Measurements from ENCODE around the gene YTHDF1.

DNA sequence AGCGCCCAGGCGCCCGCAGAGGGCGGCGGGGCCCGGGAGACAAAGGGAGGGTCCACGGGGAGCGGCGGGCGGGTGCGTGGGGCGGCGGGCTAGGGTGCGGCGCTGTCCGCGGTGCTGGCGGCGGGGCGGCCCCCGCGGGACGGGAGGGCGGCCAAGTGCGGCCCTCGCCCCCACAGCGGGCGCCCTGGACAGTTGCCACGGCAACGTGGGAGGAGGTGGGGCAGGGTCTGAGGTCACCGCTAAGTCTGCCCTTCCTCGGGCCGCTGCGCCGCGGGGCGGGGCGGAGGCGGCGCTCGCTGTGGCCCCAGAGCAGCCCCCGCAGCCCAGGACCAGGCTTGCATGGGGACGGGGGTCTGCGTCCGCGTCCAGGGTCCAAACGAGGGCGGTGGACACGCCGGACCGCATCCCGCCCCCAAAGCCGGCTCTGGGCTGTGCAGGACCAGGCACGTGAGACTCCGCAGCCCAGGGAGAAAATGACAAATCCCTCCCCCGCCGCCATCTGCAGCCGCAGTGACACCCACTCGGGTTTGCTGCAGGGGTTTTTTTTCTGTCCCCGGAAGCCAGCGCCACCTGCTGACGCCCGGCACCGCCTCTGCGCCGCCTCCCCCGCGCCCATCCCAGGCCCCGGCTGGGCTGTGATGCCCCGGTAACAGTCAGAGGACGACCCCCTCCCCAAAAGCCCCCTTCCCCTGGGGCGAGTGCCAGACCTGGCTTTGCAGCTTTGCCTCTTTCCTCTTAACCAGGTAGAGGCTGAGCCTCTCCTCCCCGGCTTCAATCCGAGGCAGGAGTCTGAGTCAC, 36.8 kb downstream of the YTHDF1 start:
- TF ChIP-seq POLR2A (IDR thresholded peaks at IDR 0.05; ENCODE audit: low read length) (no peak), POLR2AphosphoS2 (conservative IDR thresholded peaks at IDR 0.05; ENCODE audit: low read length) (no peak), RFX5 (IDR thresholded peaks at IDR 0.05) (no peak), JUN (IDR thresholded peaks at IDR 0.05) (no peak)
